ENCODE measurements around the gene SLC35F3. TPM values are rescaled to one million over a fixed set of nuclear protein-coding genes. Genes with fewer than 3 reads are reported as not detected.

SLC35F3 gene
- total and polyA plus RNA-seq, 7 experiments from 2014 or later: 0.11 to 15.2 (median 0.96) TPM; not detected in 2

- no peak overlapping the region for H3K4me3 ChIP-seq (ENCODE audit: low read length)
- no peak for DNase-seq
- H3K9me3 ChIP-seq (ENCODE audit: control insufficient read depth in 2 of 3, low read length in 3 of 3): no peaks in the 10 kb centered on the region
- H3K4me3 Mint-ChIP-seq: no peak overlapping the region
- peaks cover 0 to 11% (median 0%) of the 10 kb centered on the region in 11 donors for H3K9me3 Mint-ChIP-seq
- H3K27me3 ChIP-seq (ENCODE audit: control insufficient read depth in 2 of 2, insufficient read depth in 2 of 2, low read length in 2 of 2): no peaks in the 10 kb centered on the region
- ATAC-seq: no peak
- CTCF ChIA-PET: no interaction called here
- peaks cover 0 to 32% (median 17%) of the 10 kb centered on the region in 5 donors for H3K27me3 Mint-ChIP-seq
- H3K4me1 ChIP-seq (ENCODE audit: control insufficient read depth in 2 of 2, insufficient read depth in 2 of 2, low read length in 2 of 2): no peaks in the 10 kb centered on the region
- POLR2A ChIA-PET: no interaction called here
- no peaks in the 10 kb centered on the region for H3K36me3 Mint-ChIP-seq
- H3K36me3 ChIP-seq (ENCODE audit: control insufficient read depth in 2 of 3, insufficient read depth in 3 of 3, low read length in 3 of 3): no peaks in the 10 kb centered on the region
- H3K27ac ChIP-seq (ENCODE audit: low read depth, low read length): no peak overlapping the region
- no peak overlapping the region for H3K27ac Mint-ChIP-seq
- intact Hi-C loops (cut with micrococcal nuclease): no loop called here
- no peaks in the 10 kb centered on the region for H3K4me1 Mint-ChIP-seq
These were observed 28.9 kb downstream of the SLC35F3 start for GRCh38 chr1:233933339-233933738.

GRCh38 chr1:233935297-233935868 is 30.9 kb downstream of the SLC35F3 start:
- Histone ChIP-seq H3K4me3 (ENCODE audit: low read length) (no peak overlapping the region), H3K27ac (ENCODE audit: low read depth, low read length) (no peak overlapping the region), H3K9me3 (ENCODE audit: control insufficient read depth in 2 of 3, low read length in 3 of 3) (no peaks in the 10 kb centered on the region), H3K36me3 (ENCODE audit: control insufficient read depth in 2 of 3, insufficient read depth in 3 of 3, low read length in 3 of 3) (no peaks in the 10 kb centered on the region), H3K4me1 (ENCODE audit: control insufficient read depth in 2 of 2, insufficient read depth in 2 of 2, low read length in 2 of 2) (no peaks in the 10 kb centered on the region), H3K27me3 (ENCODE audit: control insufficient read depth in 2 of 2, insufficient read depth in 2 of 2, low read length in 2 of 2) (no peaks in the 10 kb centered on the region)
- intact Hi-C loops (cut with micrococcal nuclease): no loop called here
- Mint-ChIP-seq H3K4me3 (no peak overlapping the region), H3K36me3 (no peaks in the 10 kb centered on the region), H3K27me3 (peaks cover 0 to 25% (median 16%) of the 10 kb centered on the region in 5 donors), H3K27ac (no peak overlapping the region), H3K9me3 (peaks cover 0 to 7% (median 0%) of the 10 kb centered on the region in 11 donors), H3K4me1 (no peaks in the 10 kb centered on the region)
- CTCF ChIA-PET: no interaction called here
- ATAC-seq: no peak
- DNase-seq: no peak
- POLR2A ChIA-PET: no interaction called here

- H3K4me3 Mint-ChIP-seq: no peak overlapping the region
- peaks cover 0 to 7% (median 0%) of the 10 kb centered on the region in 11 donors for H3K9me3 Mint-ChIP-seq
- intact Hi-C loops (cut with micrococcal nuclease): no loop called here
- ChIA-PET CTCF (no interaction called here), POLR2A (no interaction called here)
- H3K4me1 Mint-ChIP-seq: no peaks in the 10 kb centered on the region
- H3K36me3 Mint-ChIP-seq: no peaks in the 10 kb centered on the region
- ATAC-seq (no peak), DNase-seq (no peak)
- Histone ChIP-seq H3K27me3 (ENCODE audit: control insufficient read depth in 2 of 2, insufficient read depth in 2 of 2, low read length in 2 of 2) (no peaks in the 10 kb centered on the region), H3K27ac (ENCODE audit: low read depth, low read length) (no peak overlapping the region), H3K9me3 (ENCODE audit: control insufficient read depth in 2 of 3, low read length in 3 of 3) (no peaks in the 10 kb centered on the region), H3K4me1 (ENCODE audit: control insufficient read depth in 2 of 2, insufficient read depth in 2 of 2, low read length in 2 of 2) (no peaks in the 10 kb centered on the region), H3K36me3 (ENCODE audit: control insufficient read depth in 2 of 3, insufficient read depth in 3 of 3, low read length in 3 of 3) (no peaks in the 10 kb centered on the region), H3K4me3 (ENCODE audit: low read length) (no peak overlapping the region)
- H3K27me3 Mint-ChIP-seq: peaks cover 0 to 25% (median 16%) of the 10 kb centered on the region in 5 donors
- H3K27ac Mint-ChIP-seq: no peak overlapping the region
These were observed 31.9 kb downstream of the SLC35F3 start for GRCh38 chr1:233936422-233936821.

GRCh38 chr1:233936842-233937241 is 32.4 kb downstream of the SLC35F3 start:
- intact Hi-C loops (cut with micrococcal nuclease): no loop called here
- no peak for DNase-seq
- no peaks in the 10 kb centered on the region for H3K27me3 ChIP-seq (ENCODE audit: control insufficient read depth in 2 of 2, insufficient read depth in 2 of 2, low read length in 2 of 2)
- no peak for ATAC-seq
- H3K4me3 ChIP-seq (ENCODE audit: low read length): no peak overlapping the region
- H3K9me3 Mint-ChIP-seq: peaks cover 0 to 7% (median 0%) of the 10 kb centered on the region in 11 donors
- H3K4me1 Mint-ChIP-seq: no peaks in the 10 kb centered on the region
- H3K9me3 ChIP-seq (ENCODE audit: control insufficient read depth in 2 of 3, low read length in 3 of 3): no peaks in the 10 kb centered on the region
- ChIA-PET CTCF (no interaction called here), POLR2A (no interaction called here)
- H3K36me3 Mint-ChIP-seq: no peaks in the 10 kb centered on the region
- no peaks in the 10 kb centered on the region for H3K4me1 ChIP-seq (ENCODE audit: control insufficient read depth in 2 of 2, insufficient read depth in 2 of 2, low read length in 2 of 2)
- H3K27ac ChIP-seq (ENCODE audit: low read depth, low read length): no peak overlapping the region
- no peaks in the 10 kb centered on the region for H3K36me3 ChIP-seq (ENCODE audit: control insufficient read depth in 2 of 3, insufficient read depth in 3 of 3, low read length in 3 of 3)
- no peak overlapping the region for H3K4me3 Mint-ChIP-seq
- H3K27me3 Mint-ChIP-seq: peaks cover 0 to 25% (median 16%) of the 10 kb centered on the region in 5 donors
- no peak overlapping the region for H3K27ac Mint-ChIP-seq

- Mint-ChIP-seq H3K4me3 (no peak overlapping the region), H3K4me1 (no peaks in the 10 kb centered on the region), H3K27me3 (peaks cover 0 to 25% (median 18%) of the 10 kb centered on the region in 5 donors), H3K27ac (no peak overlapping the region), H3K9me3 (peaks cover 0 to 10% (median 0%) of the 10 kb centered on the region in 11 donors), H3K36me3 (no peaks in the 10 kb centered on the region)
- ATAC-seq (no peak), DNase-seq (no peak)
- H3K4me3 ChIP-seq (ENCODE audit: low read length): no peak overlapping the region
- no peaks in the 10 kb centered on the region for H3K36me3 ChIP-seq (ENCODE audit: control insufficient read depth in 2 of 3, insufficient read depth in 3 of 3, low read length in 3 of 3)
- H3K4me1 ChIP-seq (ENCODE audit: control insufficient read depth in 2 of 2, insufficient read depth in 2 of 2, low read length in 2 of 2): no peaks in the 10 kb centered on the region
- H3K9me3 ChIP-seq (ENCODE audit: control insufficient read depth in 2 of 3, low read length in 3 of 3): no peaks in the 10 kb centered on the region
- intact Hi-C loops (cut with micrococcal nuclease): no loop called here
- ChIA-PET CTCF (no interaction called here), POLR2A (no interaction called here)
- no peak overlapping the region for H3K27ac ChIP-seq (ENCODE audit: low read depth, low read length)
- no peaks in the 10 kb centered on the region for H3K27me3 ChIP-seq (ENCODE audit: control insufficient read depth in 2 of 2, insufficient read depth in 2 of 2, low read length in 2 of 2)
These were observed 34.0 kb downstream of the SLC35F3 start for GRCh38 chr1:233938476-233938875.

- Histone ChIP-seq H3K36me3 (ENCODE audit: control insufficient read depth in 2 of 3, insufficient read depth in 3 of 3, low read length in 3 of 3) (no peaks in the 10 kb centered on the region), H3K4me3 (ENCODE audit: low read length) (no peak overlapping the region), H3K27ac (ENCODE audit: low read depth, low read length) (no peak overlapping the region), H3K9me3 (ENCODE audit: control insufficient read depth in 2 of 3, low read length in 3 of 3) (no peaks in the 10 kb centered on the region), H3K27me3 (ENCODE audit: control insufficient read depth in 2 of 2, insufficient read depth in 2 of 2, low read length in 2 of 2) (no peaks in the 10 kb centered on the region), H3K4me1 (ENCODE audit: control insufficient read depth in 2 of 2, insufficient read depth in 2 of 2, low read length in 2 of 2) (no peaks in the 10 kb centered on the region)
- H3K4me1 Mint-ChIP-seq: no peaks in the 10 kb centered on the region
- no peak for DNase-seq
- H3K9me3 Mint-ChIP-seq: peaks cover 0 to 10% (median 0%) of the 10 kb centered on the region in 11 donors
- CTCF ChIA-PET: no interaction called here
- H3K36me3 Mint-ChIP-seq: no peaks in the 10 kb centered on the region
- intact Hi-C loops (cut with micrococcal nuclease): no loop called here
- H3K27me3 Mint-ChIP-seq: peaks cover 0 to 25% (median 17%) of the 10 kb centered on the region in 5 donors
- POLR2A ChIA-PET: no interaction called here
- ATAC-seq: no peak
- no peak overlapping the region for H3K4me3 Mint-ChIP-seq
- no peak overlapping the region for H3K27ac Mint-ChIP-seq
These were observed 35.0 kb downstream of the SLC35F3 start for GRCh38 chr1:233939451-233939850.

GRCh38 chr1:233940908-233941307 is 36.4 kb downstream of the SLC35F3 start:
- Histone ChIP-seq H3K36me3 (ENCODE audit: control insufficient read depth in 2 of 3, insufficient read depth in 3 of 3, low read length in 3 of 3) (no peaks in the 10 kb centered on the region), H3K27me3 (ENCODE audit: control insufficient read depth in 2 of 2, insufficient read depth in 2 of 2, low read length in 2 of 2) (no peaks in the 10 kb centered on the region), H3K4me1 (ENCODE audit: control insufficient read depth in 2 of 2, insufficient read depth in 2 of 2, low read length in 2 of 2) (no peaks in the 10 kb centered on the region), H3K27ac (ENCODE audit: low read depth, low read length) (no peak overlapping the region), H3K9me3 (ENCODE audit: control insufficient read depth in 2 of 3, low read length in 3 of 3) (no peaks in the 10 kb centered on the region), H3K4me3 (ENCODE audit: low read length) (no peak overlapping the region)
- CTCF ChIA-PET: no interaction called here
- Mint-ChIP-seq H3K4me3 (no peak overlapping the region), H3K4me1 (no peaks in the 10 kb centered on the region), H3K27ac (no peak overlapping the region), H3K9me3 (peaks cover 0 to 10% (median 0%) of the 10 kb centered on the region in 11 donors), H3K36me3 (no peaks in the 10 kb centered on the region), H3K27me3 (peaks cover 0 to 23% (median 17%) of the 10 kb centered on the region in 5 donors)
- ATAC-seq (no peak), DNase-seq (no peak)
- POLR2A ChIA-PET: no interaction called here
- intact Hi-C loops (cut with micrococcal nuclease): no loop called here
